ENCODE data around the gene TBX15.
"Not testable (repeated sequence)": the region's sequence is repeated elsewhere in the genome, so short reads cannot be mapped to it uniquely, and the experiment has no call there.

TBX15 gene

GRCh38 chr1:118958937-118959631 is 29.1 kb downstream of the TBX15 start:
- DNase-seq (ENCODE audit: low read depth) = no peak

- no peak for DNase-seq (ENCODE audit: low read depth)
These were observed 30.0 kb downstream of the TBX15 start for GRCh38 chr1:118958140-118958539.

GRCh38 chr1:118957579-118957978 is 30.6 kb downstream of the TBX15 start:
- DNase-seq (ENCODE audit: low read depth) = not testable (repeated sequence)

DNA sequence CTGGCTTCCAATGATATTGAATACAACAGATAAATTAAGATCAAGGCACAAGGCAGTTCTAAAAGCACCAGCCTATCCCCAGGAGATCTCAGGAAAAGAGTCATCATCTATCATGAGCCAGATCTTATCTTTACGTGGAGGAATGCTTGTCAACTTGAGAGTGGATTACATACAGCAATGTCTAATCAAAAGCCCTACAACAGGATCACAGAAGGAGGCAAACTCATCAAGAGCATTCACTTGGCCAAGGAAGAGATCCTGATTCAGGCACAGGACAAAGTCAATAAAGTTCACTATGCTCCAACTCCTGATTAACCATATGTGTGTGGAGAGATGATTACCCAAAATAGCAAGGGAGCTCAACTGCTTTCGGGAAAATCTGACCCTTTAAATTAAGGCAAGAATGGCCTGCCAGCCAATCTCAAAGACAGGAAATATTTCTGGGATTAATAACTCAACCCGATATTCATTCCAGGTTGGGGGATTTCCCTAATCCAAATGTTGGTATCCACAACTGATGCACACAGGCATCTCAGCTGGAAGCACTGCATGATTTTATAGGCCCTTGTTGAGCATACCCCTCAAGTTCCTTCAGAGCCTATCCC is 33.7 kb downstream of the TBX15 start:
- no peak for DNase-seq (ENCODE audit: low read depth)

- no peak for DNase-seq (ENCODE audit: low read depth)
These were observed 36.7 kb downstream of the TBX15 start for GRCh38 chr1:118951270-118951936.

DNA sequence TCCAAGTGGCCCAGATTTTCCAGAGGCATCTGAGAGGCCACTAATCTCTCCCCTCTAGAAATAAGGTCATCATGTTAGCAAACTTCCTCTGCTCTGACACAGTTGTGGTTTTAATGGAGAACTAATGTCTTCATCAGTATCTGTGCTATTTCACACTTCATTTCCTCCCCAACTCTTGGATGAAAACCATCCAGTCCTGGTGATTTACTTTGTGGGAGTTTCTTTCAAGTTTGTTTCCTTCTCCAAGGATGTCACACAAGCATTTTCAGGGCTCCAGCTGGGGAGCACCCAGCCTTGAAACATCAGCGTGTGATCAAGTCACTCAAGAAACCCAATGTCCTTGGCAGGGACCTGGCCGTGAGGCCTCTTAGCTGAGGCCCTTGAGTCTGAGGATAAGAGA is 38.8 kb downstream of the TBX15 start:
- DNase-seq (ENCODE audit: low read depth) = no peak

- no peak for DNase-seq (ENCODE audit: low read depth)
These were observed 39.3 kb downstream of the TBX15 start for GRCh38 chr1:118948846-118949245.

DNA sequence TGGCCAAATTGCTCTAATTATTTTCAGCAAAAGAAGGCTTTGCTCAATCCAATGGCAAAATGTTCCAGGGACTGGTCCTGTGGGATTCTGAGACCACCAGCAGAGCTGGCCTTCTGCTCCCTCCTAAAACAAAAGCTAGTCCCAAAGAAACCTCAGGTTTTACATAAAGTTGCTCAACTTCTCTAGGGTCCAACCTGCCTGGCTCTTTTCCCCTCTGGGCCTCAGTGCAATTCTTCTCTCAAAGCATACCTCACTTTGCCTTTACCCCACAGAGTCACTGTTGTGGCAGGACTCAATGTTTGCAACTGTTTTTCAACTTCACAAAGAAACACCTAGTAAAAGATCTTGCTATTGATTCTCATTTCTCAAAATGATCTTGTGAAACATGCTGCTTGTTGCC is 39.8 kb downstream of the TBX15 start:
- DNase-seq (ENCODE audit: low read depth) = no peak

GRCh38 chr1:118947790-118948189 is 40.4 kb downstream of the TBX15 start:
- DNase-seq (ENCODE audit: low read depth) = no peak

- DNase-seq (ENCODE audit: low read depth) = no peak
These were observed 41.0 kb downstream of the TBX15 start for GRCh38 chr1:118947003-118947765.

DNA sequence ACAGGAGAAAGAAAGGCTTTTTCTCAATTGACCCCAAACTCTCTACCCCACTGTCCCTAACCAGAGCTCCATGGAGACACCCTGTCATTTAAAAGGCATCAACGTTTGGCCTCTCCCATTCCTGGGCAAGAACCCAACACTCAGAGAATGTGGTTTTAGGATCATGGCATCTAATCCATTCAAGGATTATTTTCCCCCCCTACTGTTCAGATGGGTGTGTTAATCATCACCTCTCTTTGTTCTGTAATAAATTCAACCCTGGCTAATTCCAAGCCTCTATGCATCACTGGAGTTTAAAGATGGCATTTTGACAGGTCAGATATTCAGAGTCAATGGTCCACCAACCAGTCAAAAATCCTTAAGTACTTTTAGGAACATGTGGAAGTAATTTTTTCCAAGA is 42.7 kb downstream of the TBX15 start:
- DNase-seq (ENCODE audit: low read depth) = no peak

GRCh38 chr1:118944546-118944945 is 43.6 kb downstream of the TBX15 start:
- no peak for DNase-seq (ENCODE audit: low read depth)

- no peak for DNase-seq (ENCODE audit: low read depth)
These were observed 44.0 kb downstream of the TBX15 start for GRCh38 chr1:118944133-118944532.

GRCh38 chr1:118940957-118941356 is 47.2 kb downstream of the TBX15 start:
- no peak for DNase-seq (ENCODE audit: low read depth)

DNA sequence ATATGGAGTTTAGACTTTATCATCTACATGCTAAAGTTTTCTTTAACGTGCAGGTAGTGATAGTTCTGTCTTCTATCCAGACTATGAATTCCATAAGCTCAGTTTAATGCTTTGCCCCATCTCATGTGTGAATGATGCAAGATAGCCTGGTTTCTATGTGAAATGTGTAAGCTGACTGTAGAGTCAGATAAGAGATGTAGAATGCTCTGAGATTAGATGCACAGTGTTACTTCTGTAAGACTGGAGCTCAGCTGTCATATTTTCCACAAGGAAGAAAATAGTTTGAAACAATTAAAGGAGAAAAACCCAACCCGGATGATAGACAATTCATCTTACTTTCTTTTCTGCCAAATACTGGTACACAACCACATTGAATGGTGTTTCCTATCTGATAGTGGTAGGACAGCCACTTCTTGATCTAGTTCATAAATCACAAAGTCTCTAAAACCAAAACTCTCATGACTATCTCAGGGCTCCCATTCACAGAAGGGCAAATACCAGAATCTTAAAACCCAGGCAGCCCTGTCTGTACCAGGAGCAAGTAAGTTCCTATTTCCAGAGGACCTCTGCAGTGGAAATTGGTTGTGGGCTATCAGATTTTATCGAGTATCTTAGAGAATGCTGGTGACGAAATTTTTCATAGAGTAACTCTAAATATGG is 50.6 kb downstream of the TBX15 start:
- DNase-seq (ENCODE audit: low read depth) = no peak

DNA sequence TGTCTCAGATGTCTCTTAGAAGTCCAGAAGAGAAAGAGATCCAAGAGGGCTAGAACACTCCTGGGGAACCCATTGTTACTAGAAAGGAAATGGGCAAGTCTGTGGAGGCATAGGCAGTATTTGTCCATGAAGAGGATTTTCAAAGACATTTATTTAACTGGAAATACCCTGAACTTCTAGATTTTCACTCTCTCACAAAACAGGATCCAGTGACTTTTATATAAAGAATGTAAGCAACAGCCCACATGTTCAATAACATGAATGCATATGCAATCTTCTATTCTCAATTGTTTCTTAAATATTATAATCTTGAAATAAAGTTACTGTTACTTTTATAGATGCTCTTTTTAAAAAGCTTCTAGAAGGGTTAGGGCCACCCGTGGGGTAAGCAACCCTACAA is 53.4 kb downstream of the TBX15 start:
- DNase-seq (ENCODE audit: low read depth) = no peak

- DNase-seq (ENCODE audit: low read depth) = no peak
These were observed 54.9 kb downstream of the TBX15 start for GRCh38 chr1:118933051-118933781.

DNA sequence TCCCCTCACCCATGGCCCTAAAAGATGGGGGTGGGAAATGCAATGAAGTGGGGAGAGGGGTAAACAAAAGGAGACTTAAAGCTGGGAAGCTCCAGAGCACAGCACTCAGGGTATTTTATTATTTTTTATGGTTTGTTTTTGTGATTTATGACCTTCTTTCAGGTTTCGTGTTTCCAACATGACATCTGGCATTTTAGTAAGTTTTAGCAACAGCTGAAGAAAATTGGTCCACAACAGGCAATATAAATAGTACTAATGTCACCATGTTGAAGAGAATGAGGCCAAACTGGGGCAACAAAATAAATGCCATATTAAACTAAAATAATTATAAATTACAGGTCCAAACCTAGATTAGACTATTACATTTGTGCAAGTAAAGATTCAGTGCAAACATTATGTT is 56.3 kb downstream of the TBX15 start:
- no peak for DNase-seq (ENCODE audit: low read depth)

DNA sequence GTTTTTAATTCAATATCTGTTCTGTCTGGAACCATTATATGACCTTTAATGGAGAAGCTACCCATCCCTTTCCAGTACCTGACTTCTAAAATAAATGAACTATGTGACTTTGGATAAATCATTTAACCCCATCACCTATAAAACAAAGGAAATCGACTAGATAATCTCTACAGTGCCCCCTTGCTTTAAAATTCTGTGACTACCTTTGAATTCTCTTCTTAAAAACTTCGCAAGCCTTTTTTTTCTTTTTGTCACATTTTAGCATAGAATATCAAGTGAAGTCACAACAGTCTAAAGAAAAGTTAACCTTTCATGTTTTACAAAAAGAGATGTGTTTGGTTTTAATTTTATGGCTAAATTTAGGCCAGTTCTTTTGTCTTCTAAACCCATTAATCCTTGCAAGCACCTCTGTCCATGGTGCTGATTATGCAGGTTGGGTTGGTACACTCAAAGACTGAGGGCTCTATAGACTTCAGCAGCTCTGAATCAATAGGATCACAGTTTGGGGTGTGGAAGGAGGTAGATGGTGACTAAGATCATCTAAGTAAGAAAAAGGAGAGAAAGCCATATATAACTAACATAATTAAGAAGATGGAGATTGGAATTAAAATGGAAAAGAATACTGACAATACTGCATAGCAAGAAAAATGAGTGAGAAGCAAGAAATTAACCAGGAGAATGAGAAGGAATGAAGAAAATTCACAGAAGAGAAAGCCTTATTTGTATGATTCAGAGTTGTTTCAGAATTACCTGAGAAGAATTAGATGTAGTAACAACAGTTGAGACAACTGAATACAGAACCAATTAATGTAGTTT is 59.2 kb downstream of the TBX15 start:
- DNase-seq (ENCODE audit: low read depth) = no peak

DNA sequence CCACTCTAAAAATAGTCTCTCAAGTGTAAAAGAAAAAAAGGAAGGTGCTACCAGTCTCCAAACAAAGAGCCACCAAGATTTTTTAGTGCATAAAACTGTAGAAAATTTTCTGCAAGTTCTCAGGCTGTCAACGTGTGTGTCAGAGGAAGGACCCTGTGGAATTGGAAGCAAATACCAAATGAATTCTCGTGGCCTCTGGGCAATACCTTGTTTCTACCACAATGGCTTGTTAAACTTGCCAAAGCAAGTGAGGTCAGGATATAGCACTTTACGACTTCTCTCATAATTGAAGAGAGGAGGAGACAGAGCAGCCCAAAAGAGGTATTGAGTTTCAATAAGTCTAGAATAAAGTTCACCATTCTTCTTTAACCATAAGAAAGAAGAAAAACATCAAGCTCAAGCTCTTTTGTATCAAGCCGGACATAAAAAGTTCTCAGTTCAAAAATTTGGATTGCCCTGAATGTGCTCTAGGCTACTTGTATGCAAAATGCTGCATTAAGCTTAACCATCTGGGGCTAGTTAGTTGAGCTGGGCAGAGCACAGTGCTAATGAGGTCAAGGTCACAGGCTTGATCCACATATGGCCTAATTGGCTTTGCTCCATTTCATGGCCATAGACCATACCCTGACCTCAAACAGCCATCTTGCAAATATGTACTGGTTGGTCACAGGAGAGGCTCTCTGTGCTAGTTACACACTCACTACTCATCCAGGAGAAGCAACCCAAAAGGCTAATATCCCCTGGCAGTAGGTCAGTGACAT is 60.5 kb downstream of the TBX15 start:
- DNase-seq (ENCODE audit: low read depth) = no peak
